ENCODE results near the gene CREM. TPM values are rescaled to one million over a fixed set of nuclear protein-coding genes. Genes with fewer than 3 reads are reported as not detected.
"Not testable (repeated sequence)": the region's sequence is repeated elsewhere in the genome, so short reads cannot be mapped to it uniquely, and the experiment has no call there.

CREM gene
- 63.8 and 66.1 TPM in 2 replicates for polyA plus RNA-seq (2013)

DNA sequence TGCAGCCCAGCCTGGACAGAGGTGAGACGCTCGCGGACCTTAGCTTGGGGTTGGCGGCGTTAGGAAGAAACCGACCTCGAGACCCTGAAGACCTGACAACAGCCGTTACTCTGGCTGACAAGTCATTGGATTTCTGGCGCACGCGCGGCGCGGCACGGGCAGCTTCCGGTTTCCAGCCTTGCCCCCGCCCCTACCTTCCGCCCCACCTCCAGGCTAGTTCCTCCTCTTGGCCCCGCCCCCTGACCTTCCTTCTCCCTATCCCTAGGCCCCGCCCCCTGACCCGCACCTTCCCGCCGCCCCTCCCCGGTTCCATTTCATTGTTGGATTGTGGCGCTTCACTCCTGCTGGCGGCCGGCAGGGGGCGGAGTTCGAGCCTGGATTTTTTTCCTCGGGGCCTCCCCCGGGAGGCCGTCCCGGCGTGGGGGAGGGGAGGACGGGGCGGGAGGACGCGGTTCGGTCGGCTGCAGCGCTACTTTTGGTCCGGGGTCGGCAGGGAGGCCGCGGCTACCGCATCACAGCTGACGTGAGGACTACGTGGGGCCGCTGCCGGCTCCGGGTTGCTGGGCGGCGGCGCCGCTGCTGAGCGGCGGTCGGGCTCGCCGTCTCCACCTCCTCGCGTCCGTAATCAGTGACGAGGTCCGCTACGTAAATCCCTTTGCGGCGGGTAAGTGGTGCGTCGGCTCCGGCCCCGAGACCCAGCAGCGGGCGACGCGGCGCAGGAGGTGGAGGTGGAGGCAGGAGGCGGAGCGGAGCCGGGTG lies at the start of gene CREM:
CREM (plus strand) TSS at position 317 of the 759 bp plus-strand sequence. CDS start 10,990 bp downstream, outside the sequence.
- peak within 1 kb of the TSS; percentile 99 for H3K27ac ChIP-seq (ENCODE audit: low read depth, low read length)
- H3K27me3 ChIP-seq (ENCODE audit: insufficient read depth, low read length): no peaks in the 10 kb centered on the region
- peak within 1 kb of the TSS; percentile 85 for H4K91ac ChIP-seq (ENCODE audit: low read depth, low read length)
- peak within 1 kb of the TSS; percentile 98 for H4K8ac ChIP-seq (ENCODE audit: low read depth, low read length)
- no CpG with 5 or more reads among the region's 80 CpGs for WGBS (ENCODE audit: extremely low coverage, insufficient coverage, insufficient read length)
- H3K79me2 ChIP-seq (ENCODE audit: control insufficient read depth, insufficient read depth, low read length, poor library complexity): peaks cover 9% of the 10 kb centered on the region
- peak within 1 kb of the TSS; percentile 10 for H2BK12ac ChIP-seq (ENCODE audit: low read length)
- peak within 1 kb of the TSS; percentile 91 for H3K14ac ChIP-seq (ENCODE audit: low read length)
- H3K23ac ChIP-seq (ENCODE audit: low read length): no peak within 1 kb of the TSS
- peak within 1 kb of the TSS; percentile 93 for H3K18ac ChIP-seq (ENCODE audit: low read length)
- peak within 1 kb of the TSS; percentile 72 for H3K4me2 ChIP-seq (ENCODE audit: low read length)
- H3K9me3 ChIP-seq (ENCODE audit: insufficient read depth, low read depth, low read length): no peaks in the 10 kb centered on the region
- H2BK120ac ChIP-seq (ENCODE audit: insufficient read depth, low read length, poor library complexity): peak within 1 kb of the TSS; percentile 48
- peaks cover 4 to 8% of the 10 kb centered on the region in 2 experiments for H3K4me1 ChIP-seq (ENCODE audit: control insufficient read depth in 1 of 2, insufficient read depth in 2 of 2, low read length in 2 of 2)
- peaks cover 15% of the 10 kb centered on the region for H3K79me1 ChIP-seq (ENCODE audit: low read length)
- DNase-seq: peak; percentile 95 to 96
- peak within 1 kb of the TSS; percentile 63 for H2BK5ac ChIP-seq (ENCODE audit: low read depth, low read length, poor library complexity)
- peak within 1 kb of the TSS; percentile 35 for H3K4ac ChIP-seq (ENCODE audit: low read depth, low read length)
- H2AK5ac ChIP-seq (ENCODE audit: low read length): peak within 1 kb of the TSS; percentile 16
- H3K36me3 ChIP-seq (ENCODE audit: control insufficient read depth in 1 of 2, insufficient read depth in 2 of 2, low read length in 2 of 2): no peaks in the 10 kb centered on the region
- H2AFZ ChIP-seq (ENCODE audit: insufficient read depth, low read length, poor library complexity): peak within 1 kb of the TSS; percentile 99
- peak within 1 kb of the TSS; percentile 83 for H3K4me3 ChIP-seq (ENCODE audit: low read depth, low read length)
- peak within 1 kb of the TSS; percentile 86 for H3K9ac ChIP-seq (ENCODE audit: low read length)
- H4K12ac ChIP-seq (ENCODE audit: low read depth, low read length): peak within 1 kb of the TSS; percentile 83

DNA sequence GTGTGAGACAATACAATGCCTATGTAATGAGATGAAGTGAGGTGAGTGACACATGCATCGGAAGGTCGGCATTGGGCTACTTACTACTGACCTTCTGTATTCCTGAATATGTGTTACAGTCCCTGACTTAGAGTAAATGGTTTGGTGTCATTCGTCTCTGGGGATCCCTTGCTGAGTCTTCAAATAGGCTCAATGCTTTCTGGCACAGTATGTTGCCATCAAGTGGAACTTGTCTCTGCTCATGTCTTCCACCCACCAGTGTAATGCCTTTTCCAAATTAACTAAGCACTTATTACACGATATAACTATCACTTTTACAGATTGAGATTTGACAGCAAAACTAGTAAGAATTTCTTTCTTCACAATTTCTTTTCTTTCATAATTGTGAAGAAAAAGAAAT lies 47.4 kb upstream of the CREM start:
- H3K4me3 ChIP-seq (ENCODE audit: low read depth, low read length): no peak overlapping the region
- no peak overlapping the region for H4K8ac ChIP-seq (ENCODE audit: low read depth, low read length)
- H3K4ac ChIP-seq (ENCODE audit: low read depth, low read length): peak overlapping the region; percentile 64
- H2AK5ac ChIP-seq (ENCODE audit: low read length): no peak overlapping the region
- H3K27me3 ChIP-seq (ENCODE audit: insufficient read depth, low read length): no peaks in the 10 kb centered on the region
- no peak overlapping the region for H3K23ac ChIP-seq (ENCODE audit: low read length)
- no peak overlapping the region for H3K14ac ChIP-seq (ENCODE audit: low read length)
- no peak overlapping the region for H3K27ac ChIP-seq (ENCODE audit: low read depth, low read length)
- H3K79me2 ChIP-seq (ENCODE audit: control insufficient read depth, insufficient read depth, low read length, poor library complexity): no peaks in the 10 kb centered on the region
- no peak for DNase-seq
- WGBS (ENCODE audit: extremely low coverage, insufficient coverage, insufficient read length): no CpG with 5 or more reads among the region's 4 CpGs
- H3K9ac ChIP-seq (ENCODE audit: low read length): no peak overlapping the region
- no peak overlapping the region for H2BK12ac ChIP-seq (ENCODE audit: low read length)
- no peak overlapping the region for H3K4me2 ChIP-seq (ENCODE audit: low read length)
- peaks cover 0 to 2% of the 10 kb centered on the region in 2 experiments for H3K4me1 ChIP-seq (ENCODE audit: control insufficient read depth in 1 of 2, insufficient read depth in 2 of 2, low read length in 2 of 2)
- H3K36me3 ChIP-seq (ENCODE audit: control insufficient read depth in 1 of 2, insufficient read depth in 2 of 2, low read length in 2 of 2): peaks cover 0 to 11% of the 10 kb centered on the region in 2 experiments
- H2AFZ ChIP-seq (ENCODE audit: insufficient read depth, low read length, poor library complexity): no peak overlapping the region
- no peaks in the 10 kb centered on the region for H3K9me3 ChIP-seq (ENCODE audit: insufficient read depth, low read depth, low read length)
- no peak overlapping the region for H2BK5ac ChIP-seq (ENCODE audit: low read depth, low read length, poor library complexity)
- no peak overlapping the region for H3K18ac ChIP-seq (ENCODE audit: low read length)
- H4K91ac ChIP-seq (ENCODE audit: low read depth, low read length): no peak overlapping the region
- no peak overlapping the region for H4K12ac ChIP-seq (ENCODE audit: low read depth, low read length)
- H2BK120ac ChIP-seq (ENCODE audit: insufficient read depth, low read length, poor library complexity): no peak overlapping the region
- H3K79me1 ChIP-seq (ENCODE audit: low read length): no peaks in the 10 kb centered on the region

DNA sequence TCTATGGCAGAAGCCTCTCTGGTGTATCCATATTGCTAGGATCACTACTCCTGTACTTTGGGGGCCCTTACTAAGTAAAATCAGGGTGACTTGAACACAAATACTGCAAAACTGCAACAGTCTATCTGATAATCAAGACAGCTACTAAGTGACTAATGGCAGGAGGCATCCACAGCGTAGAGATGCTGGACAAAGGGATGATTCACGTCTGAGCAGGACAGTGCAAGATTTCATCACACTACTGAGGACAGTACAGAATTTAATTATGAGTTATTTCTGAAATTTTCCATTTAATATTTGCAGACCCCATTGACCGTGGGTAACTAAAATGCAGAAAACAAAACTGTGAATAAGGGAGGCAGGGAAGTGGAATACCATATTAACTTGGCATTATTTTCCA lies 46.9 kb upstream of the CREM start:
- H3K18ac ChIP-seq (ENCODE audit: low read length): no peak overlapping the region
- peak; percentile 48 to 73 for DNase-seq
- peaks cover 0 to 2% of the 10 kb centered on the region in 2 experiments for H3K4me1 ChIP-seq (ENCODE audit: control insufficient read depth in 1 of 2, insufficient read depth in 2 of 2, low read length in 2 of 2)
- H3K27me3 ChIP-seq (ENCODE audit: insufficient read depth, low read length): no peaks in the 10 kb centered on the region
- no peak overlapping the region for H3K14ac ChIP-seq (ENCODE audit: low read length)
- peaks cover 0 to 11% of the 10 kb centered on the region in 2 experiments for H3K36me3 ChIP-seq (ENCODE audit: control insufficient read depth in 1 of 2, insufficient read depth in 2 of 2, low read length in 2 of 2)
- H3K4me2 ChIP-seq (ENCODE audit: low read length): no peak overlapping the region
- no CpG with 5 or more reads among the region's 3 CpGs for WGBS (ENCODE audit: extremely low coverage, insufficient coverage, insufficient read length)
- no peak overlapping the region for H3K4ac ChIP-seq (ENCODE audit: low read depth, low read length)
- H3K9me3 ChIP-seq (ENCODE audit: insufficient read depth, low read depth, low read length): no peaks in the 10 kb centered on the region
- no peak overlapping the region for H4K12ac ChIP-seq (ENCODE audit: low read depth, low read length)
- H3K23ac ChIP-seq (ENCODE audit: low read length): no peak overlapping the region
- no peak overlapping the region for H2AFZ ChIP-seq (ENCODE audit: insufficient read depth, low read length, poor library complexity)
- H3K4me3 ChIP-seq (ENCODE audit: low read depth, low read length): no peak overlapping the region
- no peaks in the 10 kb centered on the region for H3K79me1 ChIP-seq (ENCODE audit: low read length)
- no peak overlapping the region for H2BK120ac ChIP-seq (ENCODE audit: insufficient read depth, low read length, poor library complexity)
- H4K91ac ChIP-seq (ENCODE audit: low read depth, low read length): no peak overlapping the region
- no peak overlapping the region for H2BK5ac ChIP-seq (ENCODE audit: low read depth, low read length, poor library complexity)
- no peak overlapping the region for H3K9ac ChIP-seq (ENCODE audit: low read length)
- no peak overlapping the region for H2BK12ac ChIP-seq (ENCODE audit: low read length)
- no peak overlapping the region for H2AK5ac ChIP-seq (ENCODE audit: low read length)
- H3K27ac ChIP-seq (ENCODE audit: low read depth, low read length): no peak overlapping the region
- no peaks in the 10 kb centered on the region for H3K79me2 ChIP-seq (ENCODE audit: control insufficient read depth, insufficient read depth, low read length, poor library complexity)
- H4K8ac ChIP-seq (ENCODE audit: low read depth, low read length): no peak overlapping the region

DNA sequence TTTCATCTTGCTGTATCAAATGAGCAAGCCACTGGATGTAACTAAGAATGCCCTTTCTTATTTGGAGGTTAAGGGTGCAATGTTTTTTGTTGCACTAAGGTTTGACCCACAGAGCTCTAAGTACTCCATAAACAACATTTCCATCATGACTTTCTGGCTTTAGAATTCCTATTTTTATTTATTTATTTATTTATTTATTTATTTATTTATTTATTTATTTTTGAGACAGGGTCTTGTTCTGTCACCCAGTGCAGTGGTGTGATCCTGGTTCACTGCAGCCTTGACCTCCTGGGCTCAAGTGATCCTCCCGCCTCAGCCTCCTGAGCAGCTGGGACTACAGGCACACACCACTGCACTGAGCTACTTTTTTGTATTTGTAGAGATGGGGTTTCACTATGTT lies 46.4 kb upstream of the CREM start:
- no CpG with 5 or more reads among the region's 1 CpG for WGBS (ENCODE audit: extremely low coverage, insufficient coverage, insufficient read length)
- not testable (repeated sequence) for H3K9me3 ChIP-seq (ENCODE audit: insufficient read depth, low read depth, low read length); H3K9ac ChIP-seq (ENCODE audit: low read length); H3K4me1 ChIP-seq (ENCODE audit: control insufficient read depth in 1 of 2, insufficient read depth in 2 of 2, low read length in 2 of 2); DNase-seq; H2BK12ac ChIP-seq (ENCODE audit: low read length); H3K27ac ChIP-seq (ENCODE audit: low read depth, low read length); H2BK120ac ChIP-seq (ENCODE audit: insufficient read depth, low read length, poor library complexity); H4K8ac ChIP-seq (ENCODE audit: low read depth, low read length); H3K4me3 ChIP-seq (ENCODE audit: low read depth, low read length); H3K79me2 ChIP-seq (ENCODE audit: control insufficient read depth, insufficient read depth, low read length, poor library complexity); H3K4ac ChIP-seq (ENCODE audit: low read depth, low read length); H3K27me3 ChIP-seq (ENCODE audit: insufficient read depth, low read length); H2BK5ac ChIP-seq (ENCODE audit: low read depth, low read length, poor library complexity); H2AFZ ChIP-seq (ENCODE audit: insufficient read depth, low read length, poor library complexity); H3K14ac ChIP-seq (ENCODE audit: low read length); H4K91ac ChIP-seq (ENCODE audit: low read depth, low read length); H2AK5ac ChIP-seq (ENCODE audit: low read length); H3K18ac ChIP-seq (ENCODE audit: low read length); H4K12ac ChIP-seq (ENCODE audit: low read depth, low read length); H3K4me2 ChIP-seq (ENCODE audit: low read length); H3K23ac ChIP-seq (ENCODE audit: low read length); H3K79me1 ChIP-seq (ENCODE audit: low read length)
- H3K36me3 ChIP-seq (ENCODE audit: control insufficient read depth in 1 of 2, insufficient read depth in 2 of 2, low read length in 2 of 2): peaks cover 0 to 11% of the 10 kb centered on the region in 2 experiments
